IgD-negative memory B cell (primary cell): ENCODE data around the gene HPX. TPM values are rescaled to one million over a fixed set of nuclear protein-coding genes. Genes with fewer than 3 reads are reported as not detected.

Experiments used
- polyA plus RNA-seq: library from polyadenylated mRNA; unstranded; fragments of 300-500 nt; fragmentation: Illumina TruSeq; gene quantifications from one replicate; pipeline ENCODE4 v1.2.3, GENCODE V29; 2021

The HPX gene
- polyA plus RNA-seq, 1 donor from 2014 or later: 0.46 TPM

Other genes with a start within 250 kb of the HPX start
- not detected for gene OR52W1, start 241.8 kb downstream of the HPX start, polyA plus RNA-seq
- not detected for gene C11orf42, start 235.4 kb downstream of the HPX start, polyA plus RNA-seq
- 14.9 TPM for gene FHIP1B, start 206.4 kb downstream of the HPX start, polyA plus RNA-seq
- not detected for gene CNGA4, start 201.9 kb downstream of the HPX start, polyA plus RNA-seq
- gene CCKBR, start 181.1 kb downstream of the HPX start, polyA plus RNA-seq: not detected
- gene CAVIN3, start 120.5 kb downstream of the HPX start, polyA plus RNA-seq: not detected
- gene SMPD1, start 50.5 kb downstream of the HPX start, polyA plus RNA-seq: 4.9 TPM
- 21.4 TPM for gene APBB1, start 21.9 kb downstream of the HPX start, polyA plus RNA-seq
- 0.61 TPM for gene TRIM3, start 33.0 kb upstream of the HPX start, polyA plus RNA-seq
- gene ARFIP2, start 40.3 kb upstream of the HPX start, polyA plus RNA-seq: 36.3 TPM
- gene TIMM10B, start 40.5 kb upstream of the HPX start, polyA plus RNA-seq: 25.4 TPM
- 1.9 TPM for gene DNHD1, start 56.3 kb upstream of the HPX start, polyA plus RNA-seq
- gene RRP8, start 162.6 kb upstream of the HPX start, polyA plus RNA-seq: 26.6 TPM
- 80.5 TPM for gene ILK, start 162.8 kb upstream of the HPX start, polyA plus RNA-seq
- gene TAF10, start 171.2 kb upstream of the HPX start, polyA plus RNA-seq: 256 TPM
- 163 TPM for gene TPP1, start 178.4 kb upstream of the HPX start, polyA plus RNA-seq
- 0.06 TPM for gene DCHS1, start 214.8 kb upstream of the HPX start, polyA plus RNA-seq
- 15.8 TPM for gene MRPL17, start 242.4 kb upstream of the HPX start, polyA plus RNA-seq